ENCODE data around the gene CNOT11.

DNA sequence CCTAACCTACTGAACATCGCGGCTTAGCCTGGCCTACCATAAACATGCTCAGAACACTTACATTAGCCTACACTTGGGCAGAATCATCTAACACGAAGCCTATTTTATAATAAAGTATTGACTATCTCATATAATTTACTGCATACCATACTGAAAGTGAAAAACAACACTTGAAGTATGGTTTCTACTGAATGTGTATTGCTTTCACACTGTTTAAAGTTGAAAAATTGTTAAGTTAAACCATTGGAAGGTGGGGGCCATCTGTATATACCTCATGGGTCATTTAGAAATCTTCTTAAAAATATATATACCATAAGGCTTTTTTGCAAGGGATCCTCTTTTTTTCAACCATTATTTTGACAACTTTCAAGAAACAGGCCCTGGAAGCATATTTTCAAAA is 39.3 kb downstream of the CNOT11 start:
- TF ChIP-seq, protein P1, sequence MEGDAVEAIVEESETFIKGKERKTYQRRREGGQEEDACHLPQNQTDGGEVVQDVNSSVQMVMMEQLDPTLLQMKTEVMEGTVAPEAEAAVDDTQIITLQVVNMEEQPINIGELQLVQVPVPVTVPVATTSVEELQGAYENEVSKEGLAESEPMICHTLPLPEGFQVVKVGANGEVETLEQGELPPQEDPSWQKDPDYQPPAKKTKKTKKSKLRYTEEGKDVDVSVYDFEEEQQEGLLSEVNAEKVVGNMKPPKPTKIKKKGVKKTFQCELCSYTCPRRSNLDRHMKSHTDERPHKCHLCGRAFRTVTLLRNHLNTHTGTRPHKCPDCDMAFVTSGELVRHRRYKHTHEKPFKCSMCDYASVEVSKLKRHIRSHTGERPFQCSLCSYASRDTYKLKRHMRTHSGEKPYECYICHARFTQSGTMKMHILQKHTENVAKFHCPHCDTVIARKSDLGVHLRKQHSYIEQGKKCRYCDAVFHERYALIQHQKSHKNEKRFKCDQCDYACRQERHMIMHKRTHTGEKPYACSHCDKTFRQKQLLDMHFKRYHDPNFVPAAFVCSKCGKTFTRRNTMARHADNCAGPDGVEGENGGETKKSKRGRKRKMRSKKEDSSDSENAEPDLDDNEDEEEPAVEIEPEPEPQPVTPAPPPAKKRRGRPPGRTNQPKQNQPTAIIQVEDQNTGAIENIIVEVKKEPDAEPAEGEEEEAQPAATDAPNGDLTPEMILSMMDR (IDR thresholded peaks at IDR 0.05): no peak
- TF ChIP-seq POLR2A (IDR thresholded peaks at IDR 0.05): no peak

Data from right lobe of liver (tissue), 4 donors.